Measurements from ENCODE around the gene KRTAP5-2.

GRCh38 chr11:1586699-1587098, 11.4 kb downstream of the KRTAP5-2 start:
- no peak for TF ChIP-seq YY1 (IDR thresholded peaks at IDR 0.05; ENCODE audit: low read depth)
- no peak for TF ChIP-seq EGR1 (IDR thresholded peaks at IDR 0.05)
- TF ChIP-seq NFIC (IDR thresholded peaks at IDR 0.05), result no peak
- no peak for TF ChIP-seq REST (IDR thresholded peaks at IDR 0.05; ENCODE audit: low read depth)
- TF ChIP-seq RAD21 (IDR thresholded peaks at IDR 0.05; ENCODE audit: low read depth), result no peak
- TF ChIP-seq MAX (IDR thresholded peaks at IDR 0.05), result no peak
